Motor neuron (in vitro differentiated cells): ENCODE measurements around the gene NMNAT3. TPM values are rescaled to one million over a fixed set of nuclear protein-coding genes. Genes with fewer than 3 reads are reported as not detected.

Experiments used
- ATAC-seq, 8 experiments: fragments of 200-7000 bp; cut with Tn5 transposase; replicated peaks in 6 of 8; 2 replicates each; pipeline ENCODE4 v1.8.0; 2021; ENCODE audit warnings: mild to moderate bottlenecking in 8 of 8, moderate library complexity in 8 of 8
- H3K27ac ChIP-seq, 2 donors: fragments of 250-450 bp; sonication (Bioruptor Pico); 2 replicates each; pipeline ENCODE4 v1.9.0; 2021; ENCODE audit warnings: antibody characterized with exemption in 2 of 2, mild to moderate bottlenecking in 2 of 2, moderate library complexity in 1 of 2
- H3K4me1 ChIP-seq, 2 donors: fragments of 250-450 bp; sonication (Bioruptor Pico); replicated peaks in 1 of 2; 2 replicates each; pipeline ENCODE4 v1.6.1; 2021; ENCODE audit warnings: antibody characterized with exemption in 2 of 2, mild to moderate bottlenecking in 2 of 2, moderate library complexity in 1 of 2
- H3K4me3 ChIP-seq, 5 donors: fragments of 250-450 bp; sonication (Bioruptor Pico); 2 replicates each; pipeline ENCODE4 v1.9.0; 2021; ENCODE audit warnings: antibody characterized with exemption in 5 of 5, mild to moderate bottlenecking in 5 of 5, moderate library complexity in 4 of 5
- WGBS, 10 experiments: fragments of 450-650 bp; shearing (Covaris generic); methylation state at CpG; one replicate each; pipeline ENCODE4 v1.0.0; 2022; 5-methylcytosine and 5-hydroxymethylcytosine counted together
- in situ Hi-C, 9 experiments: fragments of 400-800 bp; cut with MboI; loops; one replicate each; pipeline ENCODE4 v1.15.0; 2021; ENCODE audit warnings: low sequenced_read_pairs in 9 of 9, low pct_unique_long_range_greater_than_20kb in 2 of 9; ENCODE audit not compliant: unreplicated experiment in 9 of 9
- total RNA-seq, 8 experiments: library from RNA; unstranded; fragments of 300-600 nt; gene quantifications; 2 replicates each; pipeline versions ENCODE4 v1.2.3 to v1.2.4, GENCODE V29; 2022

NMNAT3 gene
- total RNA-seq, 8 experiments from 2014 or later: 0.66 to 13.4 (median 6.1) TPM

- Histone ChIP-seq H3K4me1 (peaks cover 23 to 52% of the 10 kb centered on the region in 2 donors), H3K27ac (peak overlapping the region in 1 of 2 donors; percentile 11), H3K4me3 (no peak overlapping the region)
- in situ Hi-C loops: no loop called here
- 7 to 100% (median 57%) methylated on average over 1 to 7 of the region's 7 CpGs; no CpG with 5 or more reads in 1 of the 10 experiments for WGBS, 10 experiments
- peak in 5 of 8 experiments; percentile 32 to 61 (median 55) for ATAC-seq
Observed at GRCh38 chr3:139671863-139672646, 5.7 kb downstream of the NMNAT3 start.

- Histone ChIP-seq H3K4me1 (peaks cover 15 to 47% of the 10 kb centered on the region in 2 donors), H3K27ac (no peak overlapping the region), H3K4me3 (no peak overlapping the region)
- no peak for ATAC-seq
- WGBS, 10 experiments: 0 to 100% (median 82%) methylated on average over 1 to 2 of the region's 2 CpGs
- in situ Hi-C loops: no loop called here
Observed at GRCh38 chr3:139671107-139671506, 6.7 kb downstream of the NMNAT3 start.

- Histone ChIP-seq H3K4me1 (peaks cover 9 to 38% of the 10 kb centered on the region in 2 donors), H3K27ac (no peak overlapping the region), H3K4me3 (no peak overlapping the region)
- in situ Hi-C loops: no loop called here
- no peak for ATAC-seq
- 37 to 96% (median 82%) methylated on average over 1 to 4 of the region's 4 CpGs; no CpG with 5 or more reads in 4 of the 10 experiments for WGBS, 10 experiments
Observed at GRCh38 chr3:139670196-139670595, 7.6 kb downstream of the NMNAT3 start.

DNA sequence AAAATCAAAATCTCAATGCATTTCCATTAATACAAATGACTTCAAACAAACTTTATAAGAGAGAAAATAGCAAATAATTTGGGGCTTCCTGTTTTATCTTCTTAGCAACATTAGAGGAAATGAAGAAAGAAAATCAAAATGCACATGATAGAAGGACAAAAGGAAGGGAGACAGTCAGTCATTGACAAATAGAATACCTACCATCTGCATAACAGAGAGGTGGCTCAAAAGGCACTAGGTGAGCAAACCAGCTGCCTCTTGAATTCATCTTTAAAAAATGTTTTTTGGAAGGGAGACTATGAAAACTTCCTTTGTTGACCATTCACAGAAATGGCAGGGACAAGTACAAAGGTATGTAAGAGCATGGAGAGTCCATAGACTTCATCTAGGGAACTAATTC, 9.4 kb downstream of the NMNAT3 start:
- in situ Hi-C loops: no loop called here
- no peak for ATAC-seq
- H3K27ac ChIP-seq: no peak overlapping the region

GRCh38 chr3:139664958-139665357, 12.8 kb downstream of the NMNAT3 start:
- in situ Hi-C loops: no loop called here
- WGBS, 10 experiments: 0 to 83% (median 40%) methylated on average over 1 to 2 of the region's 2 CpGs; no CpG with 5 or more reads in 4 of the 10 experiments
- Histone ChIP-seq H3K27ac (no peak overlapping the region), H3K4me1 (peaks cover 0 to 2% of the 10 kb centered on the region in 2 donors), H3K4me3 (no peak overlapping the region)
- peak in 1 of 8 experiments; percentile 34 for ATAC-seq

More for the DNA sequence above, 9.4 kb downstream of the NMNAT3 start:
- peaks cover 8 to 22% of the 10 kb centered on the region in 2 donors for H3K4me1 ChIP-seq
- H3K4me3 ChIP-seq: no peak overlapping the region

DNA sequence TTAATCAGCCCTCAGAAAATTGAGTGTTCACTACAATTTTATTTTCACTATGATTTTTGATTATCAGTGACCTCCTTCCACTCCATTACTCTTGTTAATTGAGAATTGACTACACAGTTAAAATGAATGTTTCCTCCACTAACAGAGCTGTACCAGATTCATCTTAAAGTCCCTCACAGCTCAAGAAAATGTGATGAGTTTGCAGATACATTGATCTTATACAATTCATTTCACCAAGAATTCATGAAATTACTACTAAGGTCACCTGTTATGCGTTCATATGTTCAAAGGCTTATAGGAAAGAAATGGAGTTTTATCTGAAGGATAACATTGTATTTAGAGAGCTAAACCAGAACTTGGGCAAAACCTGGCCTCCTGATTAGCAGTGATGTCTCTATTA, 17.5 kb downstream of the NMNAT3 start:
- ATAC-seq: no peak
- in situ Hi-C loops: no loop called here
- Histone ChIP-seq H3K27ac (no peak overlapping the region), H3K4me3 (no peak overlapping the region), H3K4me1 (peaks cover 5 to 8% of the 10 kb centered on the region in 2 donors)
- 9 to 100% (median 58%) methylated on average over 1 of the region's 1 CpG for WGBS, 10 experiments

GRCh38 chr3:139659511-139659910, 18.3 kb downstream of the NMNAT3 start:
- no peak for ATAC-seq
- in situ Hi-C loops: no loop called here
- 10 to 85% (median 78%) methylated on average over 1 to 4 of the region's 4 CpGs; no CpG with 5 or more reads in 1 of the 10 experiments for WGBS, 10 experiments
- Histone ChIP-seq H3K4me1 (peaks cover 5 to 6% of the 10 kb centered on the region in 2 donors), H3K4me3 (no peak overlapping the region), H3K27ac (no peak overlapping the region)

DNA sequence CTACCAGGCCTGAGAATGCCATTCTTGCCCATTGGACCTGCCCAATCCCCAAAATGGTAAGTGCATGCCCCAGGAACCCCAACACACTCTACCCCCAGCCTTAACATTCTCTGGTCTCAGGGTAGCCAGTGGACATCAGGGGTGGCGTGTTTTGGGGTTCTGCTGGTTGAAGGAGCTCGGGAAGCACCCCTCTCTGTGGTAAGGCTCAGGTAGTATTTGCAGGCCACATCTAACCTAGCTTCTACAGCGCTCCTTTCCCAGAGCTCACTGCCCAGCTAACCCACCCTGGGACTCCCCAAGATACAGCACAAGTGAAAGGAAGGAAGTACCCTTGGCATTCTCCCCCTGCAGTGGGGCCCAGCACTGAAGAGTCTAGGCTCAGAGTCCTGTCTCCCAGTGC, 19.8 kb downstream of the NMNAT3 start:
- no peak for ATAC-seq
- Histone ChIP-seq H3K27ac (no peak overlapping the region), H3K4me3 (no peak overlapping the region), H3K4me1 (peaks cover 5 to 6% of the 10 kb centered on the region in 2 donors)
- 21 to 82% (median 69%) methylated on average over 1 to 3 of the region's 3 CpGs; no CpG with 5 or more reads in 6 of the 10 experiments for whole genome bisulfite sequencing, 10 experiments
- in situ Hi-C loops: no loop called here

GRCh38 chr3:139657434-139657833, 20.3 kb downstream of the NMNAT3 start:
- WGBS, 10 experiments: 40 to 100% (median 92%) methylated on average over 1 to 2 of the region's 3 CpGs; no CpG with 5 or more reads in 7 of the 10 experiments
- in situ Hi-C loops: no loop called here
- ATAC-seq: no peak
- Histone ChIP-seq H3K27ac (no peak overlapping the region), H3K4me1 (peaks cover 5 to 6% of the 10 kb centered on the region in 2 donors), H3K4me3 (no peak overlapping the region)

DNA sequence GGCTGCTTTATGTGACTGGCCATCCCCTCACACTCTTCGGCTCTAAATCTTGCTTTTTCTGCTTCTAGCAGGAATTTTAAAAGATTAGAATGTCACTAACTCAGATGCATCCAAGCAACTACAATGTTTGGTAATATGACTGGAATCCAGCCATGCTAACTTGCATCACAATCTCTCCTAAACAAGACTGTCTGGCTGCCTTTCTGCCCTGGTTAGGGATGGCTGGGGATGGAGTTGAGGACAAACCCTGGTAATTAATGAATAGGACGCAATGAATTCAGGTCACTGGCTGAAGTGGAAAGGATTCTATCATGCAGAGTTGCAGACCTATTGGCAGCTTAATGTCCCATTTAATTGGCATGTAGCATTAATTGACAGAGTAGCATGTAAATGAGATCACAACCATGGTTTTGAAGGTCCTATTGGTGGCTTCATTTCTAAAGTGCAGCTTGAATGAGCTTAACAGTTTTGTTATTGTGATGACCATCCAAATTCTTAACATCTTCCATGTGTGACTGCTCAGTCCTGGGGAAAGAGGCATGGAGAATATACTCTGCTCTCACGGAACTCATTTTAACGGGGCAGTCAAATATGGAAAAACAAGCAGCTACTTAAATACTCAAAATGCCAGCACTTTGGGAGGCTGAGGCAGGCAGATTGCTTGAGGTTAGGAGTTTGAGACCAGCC, 21.7 kb downstream of the NMNAT3 start:
- Histone ChIP-seq H3K4me3 (no peak overlapping the region), H3K27ac (no peak overlapping the region), H3K4me1 (peaks cover 5 to 6% of the 10 kb centered on the region in 2 donors)
- ATAC-seq: peak in 3 of 8 experiments; percentile 27 to 53 (median 27)
- in situ Hi-C loops: no loop called here
- 0 to 100% (median 57%) methylated on average over 1 to 4 of the region's 4 CpGs; no CpG with 5 or more reads in 1 of the 10 experiments for WGBS, 10 experiments

GRCh38 chr3:139654637-139655365, 23.0 kb downstream of the NMNAT3 start:
- Histone ChIP-seq H3K4me3 (no peak overlapping the region), H3K27ac (no peak overlapping the region), H3K4me1 (peaks cover 5 to 6% of the 10 kb centered on the region in 2 donors)
- in situ Hi-C loops: no loop called here
- 20 to 86% (median 78%) methylated on average over 1 to 6 of the region's 6 CpGs; no CpG with 5 or more reads in 1 of the 10 experiments for WGBS, 10 experiments
- ATAC-seq: no peak

- in situ Hi-C loops: no loop called here
- ATAC-seq: peak in 2 of 8 experiments; percentile 92 to 93
- WGBS, 10 experiments: 0 to 100% (median 60%) methylated on average over 1 to 7 of the region's 9 CpGs; no CpG with 5 or more reads in 2 of the 10 experiments
Observed at GRCh38 chr3:139653582-139653981, 24.2 kb downstream of the NMNAT3 start.

GRCh38 chr3:139652561-139652960, 25.2 kb downstream of the NMNAT3 start:
- in situ Hi-C loops: no loop called here
- H3K4me1 ChIP-seq: peaks cover 5 to 6% of the 10 kb centered on the region in 2 donors
- H3K27ac ChIP-seq: no peak overlapping the region
- WGBS, 10 experiments: 0 to 100% (median 67%) methylated on average over 1 to 2 of the region's 3 CpGs; no CpG with 5 or more reads in 3 of the 10 experiments
- no peak for ATAC-seq
- no peak overlapping the region for H3K4me3 ChIP-seq

More at GRCh38 chr3:139653582-139653981, 24.2 kb downstream of the NMNAT3 start:
- Histone ChIP-seq H3K4me1 (peaks cover 5 to 6% of the 10 kb centered on the region in 2 donors), H3K4me3 (no peak overlapping the region), H3K27ac (no peak overlapping the region)
